GM21737 (cell line): ENCODE data around the gene VASP.

ENCODE experiments used
- ATAC-seq: cut with Tn5 transposase; IDR thresholded peaks from one replicate; pipeline ENCODE4 v1.9.1; 2021; ENCODE audit warnings: mild to moderate bottlenecking, moderate library complexity; ENCODE audit not compliant: unreplicated experiment

VASP gene

DNA sequence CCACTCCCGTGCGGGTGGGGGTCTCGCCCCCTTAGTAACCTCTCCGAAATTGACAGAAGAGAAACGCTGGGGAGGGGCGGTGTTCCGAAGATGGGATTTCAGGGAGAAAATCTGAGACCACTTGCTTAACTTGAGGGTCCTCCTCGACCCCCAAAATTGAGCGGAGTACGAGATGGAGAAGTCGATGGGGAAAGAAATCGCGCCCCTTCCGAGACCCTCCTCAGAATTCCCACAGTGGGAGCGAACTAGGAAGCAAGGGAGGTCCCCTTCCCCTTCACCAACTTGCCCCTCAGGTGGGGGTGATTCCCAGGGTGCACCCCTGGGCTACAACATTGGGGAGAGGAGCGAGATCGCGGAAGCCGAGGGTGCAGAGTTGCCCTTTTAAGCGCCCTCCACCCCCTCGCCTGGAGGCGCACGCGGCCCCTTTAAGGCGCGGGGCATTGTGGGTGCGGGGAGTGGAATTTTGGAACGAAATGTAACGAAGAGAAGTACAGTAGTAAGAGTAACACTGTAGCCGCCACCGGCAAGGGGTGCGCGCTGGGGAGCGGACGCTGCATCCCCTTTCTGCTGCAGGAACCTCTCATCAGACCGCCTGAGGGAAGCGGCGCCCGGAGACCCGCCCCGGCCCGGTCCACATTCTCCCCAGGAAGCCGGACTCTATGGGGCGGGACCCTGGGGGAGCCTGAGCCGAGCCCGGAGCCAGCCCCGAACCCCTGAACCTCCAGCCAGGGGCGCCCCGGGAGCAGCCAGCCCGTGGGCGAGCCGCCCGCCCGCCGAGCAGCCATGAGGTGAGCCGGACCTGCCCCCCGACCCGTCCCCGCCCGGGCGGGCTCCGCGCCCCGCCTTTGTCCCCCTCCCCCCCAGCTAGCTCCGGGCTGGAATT, at the start of gene VASP:
TSS of gene VASP (plus strand) at position 491 of the 883 bp plus-strand sequence. CDS start at position 784, 293 bp downstream.
- ATAC-seq, result peak; percentile 41

DNA sequence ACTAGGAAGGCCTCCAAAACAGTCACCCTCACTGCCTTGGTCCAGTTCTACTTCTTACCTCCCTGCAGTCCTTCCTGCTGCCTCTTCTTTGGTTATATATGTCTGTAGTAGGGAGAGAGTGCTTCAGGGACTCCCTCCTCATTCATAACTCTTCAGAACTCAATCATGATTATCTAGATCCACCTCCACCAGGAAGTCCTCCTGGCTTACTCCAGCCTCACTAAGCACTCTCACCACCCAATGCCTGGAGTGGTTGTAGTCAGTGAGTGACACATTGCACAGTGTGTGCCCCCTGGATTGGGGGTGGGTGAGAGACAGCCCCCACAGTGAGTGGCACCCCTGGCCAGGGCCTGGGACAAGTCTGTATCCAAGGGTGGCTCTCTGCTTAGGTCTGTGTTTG, 49.5 kb upstream of the VASP start:
- no peak for ATAC-seq

DNA sequence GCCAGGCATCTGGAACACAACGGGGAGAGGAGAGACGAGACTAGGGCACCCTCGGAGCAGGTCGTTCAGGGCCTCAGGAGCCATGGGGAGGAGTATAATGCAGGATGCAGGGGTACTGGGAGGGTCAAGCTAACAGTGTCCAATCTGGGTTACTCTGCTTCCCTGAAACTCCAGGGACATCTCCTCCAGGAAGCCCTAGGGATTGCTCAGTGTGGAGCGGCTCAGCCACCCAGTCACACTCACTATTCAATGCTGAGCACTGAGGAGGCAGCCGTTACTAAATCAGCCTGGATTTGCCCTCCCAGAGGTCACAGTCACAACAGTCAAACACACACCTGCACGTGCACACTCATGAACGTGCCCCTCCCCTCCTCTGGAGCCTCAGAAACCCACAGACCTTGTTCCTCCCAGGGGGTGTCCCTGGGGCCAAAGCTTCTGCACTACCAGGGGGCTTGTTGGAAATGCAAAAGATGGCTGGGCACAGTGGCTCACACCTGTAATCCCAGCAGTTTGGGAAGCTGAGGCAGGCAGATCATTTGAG, 46.4 kb upstream of the VASP start:
- no peak for ATAC-seq

DNA sequence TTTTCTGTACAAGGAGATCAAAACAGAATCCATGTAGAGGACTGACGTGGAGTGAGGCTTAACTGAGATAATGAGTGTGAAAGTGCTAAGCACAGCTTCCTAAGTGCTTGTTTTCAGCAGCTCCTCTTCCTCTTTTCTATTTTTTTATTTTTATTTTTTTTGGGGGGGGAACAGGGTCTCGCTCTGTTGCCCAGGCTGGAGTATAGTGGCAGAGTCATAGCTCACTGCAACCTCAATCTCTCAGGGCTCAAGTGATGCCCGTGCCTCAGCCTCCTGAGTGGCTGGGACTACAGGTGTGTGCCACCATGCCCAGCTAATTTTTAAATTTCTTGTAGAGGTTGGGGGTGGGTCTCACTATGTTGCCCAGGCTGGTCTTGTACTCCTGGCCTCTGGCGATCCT, 45.1 kb upstream of the VASP start:
- no peak for ATAC-seq

DNA sequence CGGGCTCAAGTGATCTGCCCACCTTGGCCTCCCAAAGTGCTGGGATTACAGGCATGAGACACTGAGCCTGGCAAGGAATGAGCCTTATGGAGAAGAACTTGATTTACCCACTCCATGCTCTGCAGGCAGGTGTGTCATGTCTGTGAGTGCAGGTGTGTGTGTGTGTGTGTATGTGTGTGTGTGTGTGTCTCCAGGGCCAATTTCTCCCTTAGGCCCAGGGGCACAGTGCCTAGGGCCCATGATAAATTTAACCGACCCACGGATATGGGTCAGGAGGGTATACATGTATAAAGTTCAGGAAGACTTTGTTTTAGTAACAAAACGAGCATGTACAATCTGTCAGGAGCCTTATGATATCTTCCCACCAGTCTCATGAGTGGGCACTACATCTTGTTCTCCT, 44.0 kb upstream of the VASP start:
- no peak for ATAC-seq

DNA sequence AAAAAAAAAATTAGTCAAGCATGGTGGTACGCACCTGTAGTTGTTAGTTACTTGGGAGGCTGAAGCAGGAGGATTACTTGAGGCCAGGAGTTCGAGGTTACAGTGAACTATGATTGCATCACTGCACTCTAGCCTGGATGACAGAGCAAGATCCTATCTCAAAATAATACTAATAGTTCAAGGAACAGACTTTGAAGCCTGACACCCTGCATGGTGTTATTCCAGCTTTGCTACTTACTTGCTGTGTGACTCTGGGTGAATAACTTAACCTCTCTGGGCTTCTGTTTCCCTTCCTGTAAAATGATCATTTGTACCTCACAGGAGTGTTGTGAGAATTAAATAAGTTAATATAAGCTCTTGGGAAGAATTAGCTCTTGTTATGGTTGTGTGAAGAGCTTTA, 43.0 kb upstream of the VASP start:
- ATAC-seq, result no peak

DNA sequence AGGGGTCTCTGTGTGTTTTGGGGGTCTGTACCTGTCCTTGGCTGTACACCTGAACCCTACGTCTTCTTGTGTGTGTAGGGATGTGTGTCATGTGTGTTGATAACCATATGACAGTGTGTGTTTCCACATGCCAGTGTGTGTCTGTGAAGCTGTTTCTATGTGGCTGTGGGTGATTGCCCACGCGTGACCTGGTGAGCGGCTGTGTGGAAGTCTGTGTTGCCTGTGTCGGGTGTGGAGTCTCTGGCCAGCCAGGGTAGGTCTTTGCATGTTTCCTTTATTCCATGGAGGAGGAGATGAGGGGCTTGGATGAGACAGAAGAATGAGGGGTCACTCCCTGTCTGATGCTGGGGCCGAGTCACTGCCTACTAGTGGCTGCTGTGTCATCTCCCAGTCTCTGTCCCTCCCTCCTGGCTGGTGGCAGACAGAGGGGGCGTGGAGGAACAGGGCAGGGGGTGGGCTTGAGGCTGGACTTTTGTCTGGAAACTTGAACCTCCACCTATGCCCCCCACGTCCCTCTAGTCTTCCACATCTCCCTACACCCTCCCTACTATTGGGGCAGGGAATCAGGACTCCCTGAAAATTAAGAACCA, 42.3 kb upstream of the VASP start:
- no peak for ATAC-seq

DNA sequence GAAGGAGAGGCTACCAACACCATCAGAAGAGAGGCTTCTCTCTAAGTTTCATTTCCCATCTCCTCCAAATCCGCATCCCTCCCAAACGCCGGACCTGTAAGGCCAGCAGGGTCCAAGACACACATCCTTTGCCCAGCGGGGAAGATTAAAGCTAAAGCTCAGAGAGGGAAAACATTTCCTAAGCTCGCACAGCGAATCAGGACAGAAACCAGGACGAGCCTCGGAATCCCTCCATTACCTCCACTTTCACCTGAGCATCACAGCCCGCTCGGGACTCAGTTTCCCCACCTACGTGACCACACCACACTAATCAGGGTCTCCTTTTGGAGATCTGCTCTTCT, 40.2 kb upstream of the VASP start:
- no peak for ATAC-seq

DNA sequence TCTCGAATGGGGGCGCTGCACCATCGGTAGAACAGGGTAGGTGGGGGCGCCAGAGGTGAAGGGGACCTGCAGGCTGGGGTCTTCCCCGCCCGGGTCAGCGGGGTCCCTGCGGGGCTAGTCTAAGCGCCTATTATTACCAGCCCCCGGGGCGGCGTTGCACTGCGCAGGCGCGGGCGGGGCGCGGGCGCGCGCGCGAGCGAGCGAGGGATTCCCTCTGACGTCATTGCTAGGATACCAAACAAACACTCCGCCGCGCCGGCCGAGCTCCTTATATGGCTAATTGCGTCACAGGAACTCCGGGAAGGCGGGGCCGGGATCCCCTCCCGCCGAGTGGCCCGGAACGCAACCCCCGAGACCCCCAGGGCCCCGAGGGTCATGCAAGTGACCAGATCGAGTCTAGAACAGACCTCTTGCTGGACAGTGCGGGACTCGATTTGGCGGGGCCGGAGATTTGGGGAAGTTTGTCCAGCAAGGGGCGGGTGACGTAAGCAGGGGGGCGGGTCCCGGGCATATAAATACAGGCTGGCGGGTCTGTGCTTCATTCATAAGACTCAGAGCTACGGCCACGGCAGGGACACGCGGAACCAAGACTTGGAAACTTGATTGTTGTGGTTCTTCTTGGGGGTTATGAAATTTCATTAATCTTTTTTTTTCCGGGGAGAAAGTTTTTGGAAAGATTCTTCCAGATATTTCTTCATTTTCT, 39.7 kb upstream of the VASP start, which contains the start of gene FOSB:
TSS of gene FOSB (plus strand) at position 541 of the 703 bp plus-strand sequence. CDS start 591 bp downstream, outside the sequence.
- no peak for ATAC-seq

DNA sequence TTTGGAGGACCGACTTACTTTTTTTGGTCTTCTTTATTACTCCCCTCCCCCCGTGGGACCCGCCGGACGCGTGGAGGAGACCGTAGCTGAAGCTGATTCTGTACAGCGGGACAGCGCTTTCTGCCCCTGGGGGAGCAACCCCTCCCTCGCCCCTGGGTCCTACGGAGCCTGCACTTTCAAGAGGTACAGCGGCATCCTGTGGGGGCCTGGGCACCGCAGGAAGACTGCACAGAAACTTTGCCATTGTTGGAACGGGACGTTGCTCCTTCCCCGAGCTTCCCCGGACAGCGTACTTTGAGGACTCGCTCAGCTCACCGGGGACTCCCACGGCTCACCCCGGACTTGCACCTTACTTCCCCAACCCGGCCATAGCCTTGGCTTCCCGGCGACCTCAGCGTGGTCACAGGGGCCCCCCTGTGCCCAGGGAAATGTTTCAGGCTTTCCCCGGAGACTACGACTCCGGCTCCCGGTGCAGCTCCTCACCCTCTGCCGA, 39.1 kb upstream of the VASP start:
- no peak for ATAC-seq

DNA sequence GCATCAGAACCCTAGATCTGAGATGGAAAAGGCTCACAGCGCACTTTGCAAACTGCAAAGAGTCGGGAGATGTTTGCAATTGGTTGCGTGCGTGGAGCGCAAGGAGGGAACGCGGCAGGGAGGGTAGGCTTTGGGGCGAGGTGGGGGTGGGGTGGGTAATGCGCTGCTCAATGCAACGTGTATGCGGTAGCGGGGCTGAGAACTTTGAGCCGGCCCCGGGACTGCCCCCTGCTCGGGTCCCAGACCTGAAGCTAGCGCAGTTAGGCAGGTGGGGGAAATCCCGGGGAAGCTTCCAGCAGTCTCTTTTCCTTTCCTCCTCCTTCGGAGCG, 38.5 kb upstream of the VASP start:
- peak; percentile 21 for ATAC-seq

DNA sequence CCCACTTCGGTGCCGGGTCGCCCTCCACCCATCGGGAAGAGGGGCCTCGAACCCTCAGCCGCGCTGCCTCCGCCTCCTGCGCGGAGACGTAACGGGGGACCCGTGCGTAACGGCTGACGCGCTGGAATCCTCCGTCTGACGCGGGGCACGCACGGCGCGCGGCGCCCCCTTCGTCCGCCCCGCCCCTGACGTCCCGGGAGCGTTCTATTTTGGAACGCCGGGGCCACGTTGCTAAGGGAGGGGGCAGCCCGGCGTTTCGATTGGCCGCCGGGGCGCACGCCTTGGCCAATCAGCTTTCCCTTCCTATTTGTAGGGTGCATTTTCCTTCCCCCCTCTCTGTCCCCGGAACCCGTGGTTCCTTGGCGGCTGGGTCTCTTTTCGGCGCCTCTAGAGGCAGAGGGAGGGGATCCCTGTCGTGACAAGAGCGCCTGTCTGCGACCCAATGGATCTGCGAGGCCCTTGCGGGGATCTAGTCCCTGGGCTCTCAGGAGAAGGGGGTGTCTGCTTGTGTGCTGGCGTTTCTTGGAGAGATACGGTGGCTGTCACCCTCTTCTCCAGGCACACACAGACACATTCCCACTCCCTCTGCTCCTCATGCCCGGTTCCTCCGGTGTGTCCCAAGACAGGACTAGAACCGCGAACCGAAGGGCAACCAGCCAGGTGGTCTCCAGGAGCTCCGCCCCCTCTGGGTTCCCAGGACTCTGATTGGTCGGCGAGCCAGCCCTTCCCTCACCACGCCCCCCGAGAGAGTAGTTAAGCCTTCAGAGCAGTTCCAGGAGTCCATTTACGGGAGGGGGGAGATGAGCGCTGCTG, 37.9 kb upstream of the VASP start:
- peak; percentile 50 for ATAC-seq

DNA sequence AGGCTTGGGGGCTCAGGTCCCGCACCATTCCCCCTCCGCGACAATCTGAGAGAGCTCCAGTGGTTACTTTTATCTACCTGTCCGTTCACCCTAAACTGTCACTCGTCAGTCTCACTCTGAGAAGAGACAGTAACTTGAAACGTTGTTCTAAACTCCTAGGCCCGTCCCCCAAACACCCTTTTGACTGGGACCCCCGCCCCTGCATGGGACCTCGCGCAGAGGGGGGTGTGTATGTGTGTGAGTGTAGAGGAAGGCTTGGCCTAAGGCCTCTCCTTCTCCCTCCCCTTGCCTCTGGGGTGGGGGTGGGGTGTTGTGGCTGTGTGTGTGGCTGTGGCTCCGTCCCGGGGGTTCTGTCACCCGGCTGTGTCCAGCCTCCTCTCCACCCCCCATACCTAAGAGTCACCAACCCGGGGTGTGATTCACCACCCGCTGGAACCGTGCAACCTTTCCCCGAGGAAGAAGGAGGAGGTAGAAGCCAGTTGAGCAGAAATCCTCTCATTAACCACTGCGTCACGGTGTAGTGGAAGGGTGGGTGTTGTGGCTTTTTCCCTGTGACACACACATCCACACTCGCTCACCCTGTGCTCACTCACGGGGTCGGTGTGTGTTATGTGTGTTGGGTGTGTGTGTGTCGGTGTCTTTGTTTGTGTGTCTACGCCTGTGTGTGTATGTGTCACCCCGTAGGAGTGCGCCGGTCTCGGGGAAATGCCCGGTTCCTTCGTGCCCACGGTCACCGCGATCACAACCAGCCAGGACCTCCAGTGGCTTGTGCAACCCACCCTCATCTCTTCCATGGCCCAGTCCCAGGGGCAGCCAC, 37.1 kb upstream of the VASP start:
- no peak for ATAC-seq

DNA sequence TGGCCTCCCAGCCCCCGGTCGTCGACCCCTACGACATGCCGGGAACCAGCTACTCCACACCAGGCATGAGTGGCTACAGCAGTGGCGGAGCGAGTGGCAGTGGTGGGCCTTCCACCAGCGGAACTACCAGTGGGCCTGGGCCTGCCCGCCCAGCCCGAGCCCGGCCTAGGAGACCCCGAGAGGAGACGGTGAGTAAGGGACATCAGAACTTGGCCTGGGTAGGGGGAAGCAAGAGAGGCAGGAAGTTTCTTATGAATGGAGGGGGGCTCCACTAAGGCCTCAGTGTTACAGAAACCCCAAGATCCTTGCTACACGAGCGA, 36.6 kb upstream of the VASP start:
- ATAC-seq, result no peak

DNA sequence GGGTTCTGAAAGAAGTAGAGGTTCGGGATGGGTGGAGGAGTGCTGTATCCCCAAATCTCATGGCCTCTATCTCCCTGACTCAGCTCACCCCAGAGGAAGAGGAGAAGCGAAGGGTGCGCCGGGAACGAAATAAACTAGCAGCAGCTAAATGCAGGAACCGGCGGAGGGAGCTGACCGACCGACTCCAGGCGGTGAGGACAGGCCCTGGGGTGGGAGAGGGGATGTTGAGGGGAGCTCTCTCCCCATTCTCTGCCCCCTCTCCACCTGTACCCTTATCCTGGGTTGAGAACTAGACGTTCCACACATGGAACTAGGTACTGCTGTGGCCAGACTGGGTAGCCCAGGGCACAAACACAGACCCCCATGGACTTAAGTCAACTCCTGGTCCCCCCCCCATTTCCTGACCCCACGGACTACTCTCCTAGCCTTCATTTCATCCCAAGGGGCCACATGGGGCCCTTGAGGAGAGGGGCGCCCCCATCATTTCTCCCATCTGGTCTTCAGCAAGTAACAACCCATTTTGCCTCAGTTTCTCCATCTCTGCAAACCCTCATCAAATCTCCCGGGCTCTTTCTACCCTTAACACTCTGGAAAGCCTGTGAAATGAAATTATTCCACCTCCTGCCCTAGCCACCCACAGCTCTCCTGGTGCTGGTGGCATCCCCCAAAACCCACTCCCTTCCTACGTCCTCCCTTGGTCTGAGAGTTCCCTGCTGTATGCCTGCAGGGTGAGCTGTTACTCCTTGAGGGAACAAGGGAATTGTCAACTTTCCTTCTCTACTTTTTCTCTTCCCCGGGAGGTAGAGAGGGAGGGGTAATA, 36.0 kb upstream of the VASP start:
- ATAC-seq, result no peak

DNA sequence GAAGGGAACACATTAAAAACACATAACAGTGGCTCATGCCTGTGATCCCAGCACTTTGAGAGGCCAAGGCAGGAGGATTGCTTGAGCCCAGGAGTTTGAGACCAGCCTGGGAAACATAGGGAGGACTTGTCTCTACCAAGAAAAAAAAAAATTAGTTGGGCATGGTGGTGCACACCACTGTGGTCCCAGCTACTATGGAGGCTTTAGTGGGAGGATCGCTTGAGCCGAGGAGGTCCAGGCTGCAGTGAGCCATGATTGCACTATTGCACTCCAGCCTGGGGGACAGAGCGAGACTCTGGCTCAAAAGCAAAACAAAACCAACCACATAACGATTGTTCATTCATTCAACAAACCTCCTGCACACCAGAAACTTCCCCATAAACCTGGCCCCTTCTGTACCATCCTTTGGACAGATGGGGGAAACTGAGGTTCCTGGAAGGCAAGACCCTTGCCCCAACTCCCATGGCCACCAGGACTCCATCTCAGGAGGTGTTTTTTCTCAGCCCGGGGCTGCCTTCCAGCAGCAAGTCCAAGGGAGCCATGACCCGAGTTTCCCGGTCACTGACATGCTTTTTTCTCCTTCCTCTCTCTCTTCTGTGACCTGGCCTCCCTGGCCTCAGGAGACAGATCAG, 35.2 kb upstream of the VASP start:
- ATAC-seq, result no peak

DNA sequence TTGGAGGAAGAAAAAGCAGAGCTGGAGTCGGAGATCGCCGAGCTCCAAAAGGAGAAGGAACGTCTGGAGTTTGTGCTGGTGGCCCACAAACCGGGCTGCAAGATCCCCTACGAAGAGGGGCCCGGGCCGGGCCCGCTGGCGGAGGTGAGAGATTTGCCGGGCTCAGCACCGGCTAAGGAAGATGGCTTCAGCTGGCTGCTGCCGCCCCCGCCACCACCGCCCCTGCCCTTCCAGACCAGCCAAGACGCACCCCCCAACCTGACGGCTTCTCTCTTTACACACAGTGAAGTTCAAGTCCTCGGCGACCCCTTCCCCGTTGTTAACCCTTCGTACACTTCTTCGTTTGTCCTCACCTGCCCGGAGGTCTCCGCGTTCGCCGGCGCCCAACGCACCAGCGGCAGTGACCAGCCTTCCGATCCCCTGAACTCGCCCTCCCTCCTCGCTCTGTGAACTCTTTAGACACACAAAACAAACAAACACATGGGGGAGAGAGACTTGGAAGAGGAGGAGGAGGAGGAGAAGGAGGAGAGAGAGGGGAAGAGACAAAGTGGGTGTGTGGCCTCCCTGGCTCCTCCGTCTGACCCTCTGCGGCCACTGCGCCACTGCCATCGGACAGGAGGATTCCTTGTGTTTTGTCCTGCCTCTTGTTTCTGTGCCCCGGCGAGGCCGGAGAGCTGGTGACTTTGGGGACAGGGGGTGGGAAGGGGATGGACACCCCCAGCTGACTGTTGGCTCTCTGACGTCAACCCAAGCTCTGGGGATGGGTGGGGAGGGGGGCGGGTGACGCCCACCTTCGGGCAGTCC, 34.5 kb upstream of the VASP start:
- no peak for ATAC-seq

DNA sequence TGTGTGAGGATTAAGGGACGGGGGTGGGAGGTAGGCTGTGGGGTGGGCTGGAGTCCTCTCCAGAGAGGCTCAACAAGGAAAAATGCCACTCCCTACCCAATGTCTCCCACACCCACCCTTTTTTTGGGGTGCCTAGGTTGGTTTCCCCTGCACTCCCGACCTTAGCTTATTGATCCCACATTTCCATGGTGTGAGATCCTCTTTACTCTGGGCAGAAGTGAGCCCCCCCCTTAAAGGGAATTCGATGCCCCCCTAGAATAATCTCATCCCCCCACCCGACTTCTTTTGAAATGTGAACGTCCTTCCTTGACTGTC, 34.0 kb upstream of the VASP start:
- no peak for ATAC-seq
